HG03045 (cell line): ENCODE data around the gene UBE2N.

Experiments
- ATAC-seq: cut with Tn5 transposase; IDR thresholded peaks from one replicate; pipeline ENCODE4 v1.9.1; 2021; ENCODE audit warnings: mild to moderate bottlenecking, moderate library complexity; ENCODE audit not compliant: unreplicated experiment

The UBE2N gene

GRCh38 chr12:93361151-93361919 is 80.4 kb downstream of the UBE2N start:
- ATAC-seq, result no peak

- no peak for ATAC-seq
These were observed 81.1 kb downstream of the UBE2N start for GRCh38 chr12:93360688-93361087.

GRCh38 chr12:93358821-93359220 is 82.9 kb downstream of the UBE2N start:
- ATAC-seq, result no peak

- peak; percentile 77 for ATAC-seq
These were observed 83.7 kb downstream of the UBE2N start for GRCh38 chr12:93358058-93358457.

GRCh38 chr12:93356214-93356613 is 85.5 kb downstream of the UBE2N start:
- ATAC-seq, result no peak
